ENCODE results near the gene ATG10.

The ATG10 gene

DNA sequence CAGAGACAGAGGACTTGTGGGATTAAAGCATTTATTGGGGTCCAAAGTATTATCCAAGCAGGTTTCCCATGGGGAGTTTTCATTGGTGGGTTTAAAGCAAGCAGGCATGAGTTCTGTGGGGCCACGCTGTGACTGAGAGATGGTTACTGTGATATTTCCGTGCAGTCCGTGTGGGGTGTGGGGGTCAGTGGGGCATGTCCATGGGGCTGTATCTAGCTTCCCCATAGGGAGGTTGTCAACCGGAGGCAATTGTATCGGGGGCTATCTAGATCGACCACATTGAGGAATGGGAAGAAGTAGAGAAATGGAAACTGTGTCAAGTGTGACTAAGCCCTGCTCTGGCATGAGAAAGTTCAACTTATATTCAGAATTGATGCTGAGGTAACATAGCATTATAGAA is 313.4 kb downstream of the ATG10 start:
- no peak for DNase-seq

DNA sequence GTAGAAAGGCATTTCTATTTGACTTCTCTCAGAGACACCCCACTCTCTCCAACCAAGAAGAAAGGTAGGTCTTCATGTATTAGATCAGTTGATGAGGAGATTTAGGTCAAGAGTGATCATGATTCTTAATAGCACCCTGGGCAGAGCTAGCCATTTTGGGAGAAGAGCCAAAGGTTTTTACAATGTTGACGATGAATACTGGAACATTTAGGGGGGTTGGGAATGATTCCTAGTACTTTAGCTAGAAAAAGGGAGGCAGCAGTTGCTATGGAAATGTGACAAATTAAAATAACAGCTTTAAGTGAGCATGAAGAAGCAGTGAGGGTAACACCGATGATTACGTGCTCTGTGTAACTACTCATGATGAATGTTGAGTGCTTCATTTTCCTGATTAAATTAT is 315.8 kb downstream of the ATG10 start:
- DNase-seq, result no peak

DNA sequence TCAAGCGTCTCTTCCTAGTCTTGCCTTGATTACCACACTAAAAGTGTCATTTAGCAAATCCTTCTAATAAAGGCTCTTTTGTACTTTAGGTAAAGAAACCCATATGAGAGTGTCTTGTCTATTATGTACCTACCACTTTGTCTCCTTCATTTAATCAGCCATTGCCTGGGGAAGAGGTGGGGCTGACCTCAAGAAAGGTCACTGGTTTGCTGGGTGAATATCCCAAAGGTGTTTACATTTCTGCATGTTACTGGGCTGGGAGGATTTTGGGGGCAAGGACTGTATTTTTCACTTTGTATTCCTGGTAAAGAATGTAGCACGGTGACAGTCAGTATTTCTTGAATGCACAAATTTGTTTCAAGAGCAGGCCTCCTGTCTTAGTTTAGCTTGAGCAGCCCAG is 318.2 kb downstream of the ATG10 start:
- DNase-seq, result no peak

DNA sequence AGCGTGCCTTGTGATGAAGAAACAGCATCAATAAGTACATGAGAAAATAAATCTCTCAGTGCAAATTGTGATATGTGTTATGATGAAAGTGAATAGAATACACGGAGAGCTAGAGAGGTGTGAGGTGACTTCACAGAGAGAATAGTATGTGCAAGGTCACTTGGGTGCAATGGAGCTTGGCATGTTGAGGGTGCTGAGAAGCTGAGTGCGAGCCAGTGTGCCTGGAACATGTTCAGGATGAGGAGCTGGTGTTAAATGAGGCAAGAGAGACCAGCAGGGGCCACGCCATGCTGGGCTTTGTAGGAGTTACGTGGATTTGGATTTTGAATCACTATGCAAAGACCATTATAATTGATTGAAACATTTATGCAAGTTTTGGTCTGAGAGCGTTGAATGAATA is 319.1 kb downstream of the ATG10 start:
- no peak for DNase-seq

DNA sequence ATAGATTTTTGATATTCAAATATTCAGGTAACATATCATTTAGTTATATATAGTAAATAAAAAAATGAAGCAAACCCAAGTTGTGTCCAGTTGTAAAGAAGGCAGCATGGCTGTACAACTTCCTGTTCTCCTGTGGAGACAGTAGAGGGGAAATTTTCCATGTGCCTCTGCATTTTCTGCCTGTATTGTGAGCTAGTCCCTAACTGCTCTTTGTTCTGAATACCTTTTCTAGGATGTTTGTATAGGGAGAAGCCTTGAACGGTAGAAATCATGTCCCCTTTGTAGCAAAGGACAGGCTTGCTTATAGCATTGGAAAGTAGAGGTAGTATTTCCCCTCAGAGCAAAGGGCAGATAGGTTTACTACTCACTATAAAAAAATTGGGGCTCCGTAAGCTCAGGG is 319.6 kb downstream of the ATG10 start:
- DNase-seq, result no peak

DNA sequence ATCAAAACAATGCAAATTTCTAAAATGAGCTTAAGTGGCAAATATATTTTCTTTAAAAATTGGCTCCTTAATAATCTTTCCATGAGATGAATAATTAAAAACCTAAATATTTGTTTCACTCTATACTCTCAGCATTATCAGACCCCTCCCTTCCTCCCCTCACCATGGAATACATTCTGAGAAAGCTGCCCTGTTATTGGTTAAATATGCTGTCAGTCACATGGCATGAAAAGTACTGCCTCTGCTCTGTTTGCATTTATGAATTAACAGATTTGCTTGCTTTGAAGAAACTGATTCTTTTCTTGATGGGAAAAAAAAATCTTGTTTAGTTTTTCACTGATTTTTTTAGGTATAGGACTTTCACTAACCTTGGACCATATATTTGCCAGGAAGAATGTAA is 323.3 kb downstream of the ATG10 start:
- no peak for DNase-seq

DNA sequence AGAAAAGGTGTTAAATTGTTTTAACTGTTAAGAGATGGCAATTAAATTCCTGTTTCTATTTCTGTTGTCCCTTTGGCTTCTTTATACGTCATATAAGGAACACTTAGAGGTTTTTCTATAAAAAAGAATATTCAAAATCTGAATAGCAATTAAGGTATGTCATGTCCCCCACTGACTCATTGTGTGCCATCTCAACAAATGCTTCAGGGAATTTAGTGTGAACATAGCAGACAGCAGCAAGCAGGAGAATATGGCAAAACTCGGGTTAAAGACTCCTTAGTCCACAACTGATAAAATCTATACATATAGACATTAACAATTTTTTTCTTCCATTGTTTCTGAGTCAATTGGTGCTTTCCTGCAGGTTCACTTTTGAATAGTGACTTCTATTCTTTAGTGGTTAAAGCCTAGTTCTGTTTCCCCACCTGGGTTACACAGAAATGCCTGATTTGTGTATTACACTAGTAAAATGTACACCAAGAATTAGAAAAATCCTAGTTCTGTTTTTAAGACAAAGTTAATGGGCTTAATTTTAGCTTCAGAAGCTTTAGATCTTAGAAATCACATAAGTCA is 324.2 kb downstream of the ATG10 start:
- no peak for DNase-seq

DNA sequence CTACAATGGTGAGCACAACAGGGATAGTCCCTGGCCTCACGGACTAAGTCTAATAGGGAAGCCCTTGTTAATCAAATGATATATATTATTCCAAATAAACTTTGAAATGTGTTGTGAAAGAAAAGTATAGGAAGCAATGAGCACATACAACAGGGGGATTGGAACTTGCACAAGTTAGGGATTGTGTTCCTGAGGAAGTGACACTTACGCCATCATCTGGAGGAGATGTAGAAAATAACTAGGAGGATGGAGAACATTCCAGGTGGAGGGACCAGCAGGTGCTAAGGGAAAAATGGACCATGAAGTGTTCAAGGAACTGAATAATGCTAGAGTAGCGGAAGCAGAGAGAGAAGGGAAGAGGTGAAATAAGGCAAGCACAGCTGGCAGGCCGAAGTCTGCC is 325.1 kb downstream of the ATG10 start:
- DNase-seq, result no peak

DNA sequence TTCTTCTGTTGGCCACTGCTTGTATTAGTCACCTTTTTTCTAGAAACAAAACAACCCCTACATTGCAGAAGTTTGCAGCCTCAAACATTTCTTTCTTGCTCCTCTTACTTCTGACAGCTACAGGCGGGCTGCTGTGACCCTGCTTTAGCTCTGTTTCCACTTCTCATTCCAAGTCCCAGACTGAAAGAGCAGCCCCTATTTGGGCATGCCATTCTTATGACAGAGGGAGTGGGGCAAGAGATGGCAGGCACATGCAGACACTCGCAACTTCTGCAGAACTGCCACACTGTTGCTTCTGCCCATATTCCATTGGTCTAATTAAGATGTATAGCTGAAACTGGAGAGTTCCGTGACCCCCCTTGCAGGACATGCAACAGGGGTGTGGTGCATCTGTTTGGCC is 325.9 kb downstream of the ATG10 start:
- DNase-seq, result no peak

DNA sequence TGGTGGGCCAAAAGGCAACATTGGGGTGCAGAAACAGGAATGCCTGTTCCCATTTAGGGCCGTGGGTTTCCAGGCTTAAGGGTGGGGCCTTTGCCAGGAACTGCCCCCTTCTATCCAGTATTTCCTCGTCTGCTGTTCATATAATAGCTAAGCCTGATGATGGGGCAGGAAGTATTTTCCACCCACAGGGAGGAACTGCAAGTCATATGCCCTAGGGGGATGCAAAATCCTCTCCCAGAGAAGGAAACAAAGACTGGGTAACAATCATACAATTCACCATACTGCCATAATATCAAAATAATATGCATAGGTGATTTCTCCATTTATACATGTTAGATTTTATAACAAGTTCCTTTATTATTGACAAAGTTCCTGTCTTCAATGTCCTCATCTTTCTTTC is 326.8 kb downstream of the ATG10 start:
- DNase-seq, result no peak

DNA sequence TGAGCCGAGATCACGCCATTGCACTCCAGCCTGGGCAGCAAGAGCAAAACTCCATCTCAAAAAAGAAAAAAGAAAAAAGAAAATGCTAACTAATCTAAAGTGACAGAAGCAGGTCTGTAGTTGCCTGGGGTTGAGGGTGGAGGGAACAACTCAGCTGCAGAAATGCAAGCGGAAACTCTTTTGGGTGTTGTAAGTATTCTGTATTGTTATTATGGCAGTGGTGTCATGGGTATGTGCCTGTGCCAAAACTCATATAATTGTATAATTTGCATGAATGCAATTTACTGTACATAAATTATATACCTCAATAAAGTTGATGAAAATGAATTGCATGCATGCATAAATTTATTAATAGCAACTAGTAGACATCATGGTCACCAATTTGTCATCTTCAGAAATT is 329.4 kb downstream of the ATG10 start:
- no peak for DNase-seq
